Activated naive CD8-positive, alpha-beta T cell treated with anti-CD3 and anti-CD28 coated beads, Interleukin-2, amount 50 U/mL, for 24 hours (primary cell): ENCODE data around the gene LCE1C.

Experiments
- ATAC-seq: fragments of 150-1000 bp; cut with Tn5 transposase; one replicate; pipeline ENCODE4 v1.10.0; 2021
- DNase-seq: peaks from one replicate; pipeline ENCODE4 v3.0.0; 2021
- H3K27ac Mint-ChIP-seq: one replicate; pipeline ENCODE4 v1.8.0; 2021; ENCODE audit warnings: mild to moderate bottlenecking, mixed read lengths
- H3K27me3 Mint-ChIP-seq: one replicate; pipeline ENCODE4 v1.8.0; 2021; ENCODE audit warnings: mixed read lengths
- H3K36me3 Mint-ChIP-seq: one replicate; pipeline ENCODE4 v1.8.0; 2021; ENCODE audit warnings: low read depth, mixed read lengths
- H3K4me1 Mint-ChIP-seq: one replicate; pipeline ENCODE4 v1.8.0; 2021; ENCODE audit warnings: mixed read lengths
- H3K4me3 Mint-ChIP-seq: one replicate; pipeline ENCODE4 v1.8.0; 2021; ENCODE audit warnings: mild to moderate bottlenecking, moderate library complexity, mixed read lengths
- H3K9me3 Mint-ChIP-seq: one replicate; pipeline ENCODE4 v1.8.0; 2021; ENCODE audit warnings: mixed read lengths

The LCE1C gene

GRCh38 chr1:152806576-152806975, at the start of gene LCE1C:
LCE1C (minus strand) TSS chr1:152806651; CDS start chr1:152805478, 1,173 bp downstream.
- Mint-ChIP-seq H3K27me3 (peaks cover 10% of the 10 kb centered on the region), H3K27ac (no peak within 1 kb of the TSS), H3K4me1 (no peaks in the 10 kb centered on the region)

GRCh38 chr1:152855661-152856060, 49.2 kb upstream of the LCE1C start:
- DNase-seq: no peak
- no peak for ATAC-seq
- Mint-ChIP-seq H3K36me3 (no peaks in the 10 kb centered on the region), H3K9me3 (no peaks in the 10 kb centered on the region), H3K4me1 (no peaks in the 10 kb centered on the region), H3K27ac (no peak overlapping the region), H3K27me3 (peaks cover 8% of the 10 kb centered on the region), H3K4me3 (no peak overlapping the region)

More at GRCh38 chr1:152806576-152806975, at the start of gene LCE1C:
- Mint-ChIP-seq H3K4me3 (no peak within 1 kb of the TSS), H3K36me3 (no peaks in the 10 kb centered on the region), H3K9me3 (no peaks in the 10 kb centered on the region)
- ATAC-seq (no peak), DNase-seq (no peak)

GRCh38 chr1:152842556-152842955, 36.1 kb upstream of the LCE1C start, which contains the start of gene LCE6A:
LCE6A (plus strand) TSS chr1:152842856; CDS start chr1:152843521, 665 bp downstream.
- no peaks in the 10 kb centered on the region for H3K9me3 Mint-ChIP-seq
- H3K27ac Mint-ChIP-seq: no peak within 1 kb of the TSS
- peaks cover 5% of the 10 kb centered on the region for H3K27me3 Mint-ChIP-seq
- DNase-seq (no peak), ATAC-seq (no peak)
- no peak within 1 kb of the TSS for H3K4me3 Mint-ChIP-seq
- no peaks in the 10 kb centered on the region for H3K36me3 Mint-ChIP-seq
- H3K4me1 Mint-ChIP-seq: no peaks in the 10 kb centered on the region

GRCh38 chr1:152836870-152837269, 30.4 kb upstream of the LCE1C start:
- Mint-ChIP-seq H3K4me1 (no peaks in the 10 kb centered on the region), H3K27me3 (peaks cover 5% of the 10 kb centered on the region)

GRCh38 chr1:152827173-152827572, 20.7 kb upstream of the LCE1C start, which contains the start of gene LCE1A:
LCE1A (plus strand) TSS chr1:152827473; CDS start chr1:152827473, 0 bp downstream.
- H3K36me3 Mint-ChIP-seq: no peaks in the 10 kb centered on the region
- no peaks in the 10 kb centered on the region for H3K4me1 Mint-ChIP-seq
- H3K4me3 Mint-ChIP-seq: no peak within 1 kb of the TSS
- no peak for ATAC-seq
- no peak within 1 kb of the TSS for H3K27ac Mint-ChIP-seq
- H3K27me3 Mint-ChIP-seq: peaks cover 21% of the 10 kb centered on the region
- no peaks in the 10 kb centered on the region for H3K9me3 Mint-ChIP-seq
- no peak for DNase-seq

More at GRCh38 chr1:152836870-152837269, 30.4 kb upstream of the LCE1C start:
- no peak overlapping the region for H3K4me3 Mint-ChIP-seq
- no peak overlapping the region for H3K27ac Mint-ChIP-seq
- H3K36me3 Mint-ChIP-seq: no peaks in the 10 kb centered on the region
- no peaks in the 10 kb centered on the region for H3K9me3 Mint-ChIP-seq
- no peak for ATAC-seq
- DNase-seq: no peak

GRCh38 chr1:152824964-152825363, 18.5 kb upstream of the LCE1C start:
- no peak for DNase-seq
- Mint-ChIP-seq H3K36me3 (no peaks in the 10 kb centered on the region), H3K4me1 (no peaks in the 10 kb centered on the region), H3K27ac (no peak overlapping the region), H3K4me3 (no peak overlapping the region), H3K9me3 (no peaks in the 10 kb centered on the region), H3K27me3 (peaks cover 19% of the 10 kb centered on the region)
- ATAC-seq: no peak

GRCh38 chr1:152823294-152823693, 16.8 kb upstream of the LCE1C start:
- H3K4me3 Mint-ChIP-seq: no peak overlapping the region

GRCh38 chr1:152817309-152817708, 10.9 kb upstream of the LCE1C start:
- no peak for DNase-seq
- H3K27me3 Mint-ChIP-seq: no peaks in the 10 kb centered on the region
- no peaks in the 10 kb centered on the region for H3K9me3 Mint-ChIP-seq
- no peaks in the 10 kb centered on the region for H3K36me3 Mint-ChIP-seq
- H3K4me3 Mint-ChIP-seq: no peak overlapping the region
- no peaks in the 10 kb centered on the region for H3K4me1 Mint-ChIP-seq
- no peak for ATAC-seq
- H3K27ac Mint-ChIP-seq: no peak overlapping the region

More at GRCh38 chr1:152823294-152823693, 16.8 kb upstream of the LCE1C start:
- ATAC-seq (no peak), DNase-seq (no peak)
- H3K27me3 Mint-ChIP-seq: peaks cover 16% of the 10 kb centered on the region
- H3K36me3 Mint-ChIP-seq: no peaks in the 10 kb centered on the region
- H3K9me3 Mint-ChIP-seq: no peaks in the 10 kb centered on the region
- H3K27ac Mint-ChIP-seq: no peak overlapping the region
- no peaks in the 10 kb centered on the region for H3K4me1 Mint-ChIP-seq

GRCh38 chr1:152811671-152812070, 5.2 kb upstream of the LCE1C start, which contains the start of gene LCE1B:
LCE1B (plus strand) TSS chr1:152811971; CDS start chr1:152812447, 476 bp downstream.
- Mint-ChIP-seq H3K9me3 (no peaks in the 10 kb centered on the region), H3K27me3 (peaks cover 8% of the 10 kb centered on the region), H3K4me3 (no peak within 1 kb of the TSS), H3K27ac (no peak within 1 kb of the TSS), H3K36me3 (no peaks in the 10 kb centered on the region), H3K4me1 (no peaks in the 10 kb centered on the region)
- DNase-seq: no peak
- no peak for ATAC-seq

GRCh38 chr1:152811050-152811449, 4.6 kb upstream of the LCE1C start:
- Mint-ChIP-seq H3K27ac (no peak overlapping the region), H3K4me1 (no peaks in the 10 kb centered on the region), H3K27me3 (peaks cover 8% of the 10 kb centered on the region), H3K9me3 (no peaks in the 10 kb centered on the region), H3K36me3 (no peaks in the 10 kb centered on the region), H3K4me3 (no peak overlapping the region)
- ATAC-seq: no peak
- no peak for DNase-seq

GRCh38 chr1:152801333-152801732, 5.1 kb downstream of the LCE1C start:
- peaks cover 18% of the 10 kb centered on the region for H3K27me3 Mint-ChIP-seq
- no peak overlapping the region for H3K4me3 Mint-ChIP-seq
- no peaks in the 10 kb centered on the region for H3K9me3 Mint-ChIP-seq
- no peaks in the 10 kb centered on the region for H3K4me1 Mint-ChIP-seq
- no peaks in the 10 kb centered on the region for H3K36me3 Mint-ChIP-seq
- ATAC-seq (no peak), DNase-seq (no peak)
- no peak overlapping the region for H3K27ac Mint-ChIP-seq

GRCh38 chr1:152796421-152796820, 10.0 kb downstream of the LCE1C start, which contains the start of gene LCE1D:
LCE1D (plus strand) TSS chr1:152796721; CDS start chr1:152797795, 1,074 bp downstream.
- Mint-ChIP-seq H3K9me3 (no peaks in the 10 kb centered on the region), H3K27ac (no peak within 1 kb of the TSS), H3K27me3 (peaks cover 18% of the 10 kb centered on the region), H3K4me3 (no peak within 1 kb of the TSS), H3K4me1 (no peaks in the 10 kb centered on the region), H3K36me3 (no peaks in the 10 kb centered on the region)
- ATAC-seq: no peak
- DNase-seq: no peak

GRCh38 chr1:152795686-152796085, 10.8 kb downstream of the LCE1C start:
- Mint-ChIP-seq H3K27me3 (peaks cover 18% of the 10 kb centered on the region), H3K4me3 (no peak overlapping the region), H3K36me3 (no peaks in the 10 kb centered on the region), H3K4me1 (no peaks in the 10 kb centered on the region), H3K9me3 (no peaks in the 10 kb centered on the region), H3K27ac (no peak overlapping the region)
- ATAC-seq: no peak
- DNase-seq: no peak

GRCh38 chr1:152786077-152786476, 20.4 kb downstream of the LCE1C start, which contains the start of gene LCE1E:
LCE1E (plus strand) TSS chr1:152786257; CDS start chr1:152787300, 1,043 bp downstream.
- Mint-ChIP-seq H3K36me3 (no peaks in the 10 kb centered on the region), H3K4me3 (no peak within 1 kb of the TSS), H3K9me3 (no peaks in the 10 kb centered on the region), H3K27ac (no peak within 1 kb of the TSS), H3K27me3 (peaks cover 27% of the 10 kb centered on the region), H3K4me1 (no peaks in the 10 kb centered on the region)
- ATAC-seq (no peak), DNase-seq (no peak)

- Mint-ChIP-seq H3K27me3 (peaks cover 29% of the 10 kb centered on the region), H3K4me3 (no peak overlapping the region), H3K9me3 (no peaks in the 10 kb centered on the region), H3K27ac (no peak overlapping the region), H3K4me1 (no peaks in the 10 kb centered on the region), H3K36me3 (no peaks in the 10 kb centered on the region)
- ATAC-seq (no peak), DNase-seq (no peak)
Observed at GRCh38 chr1:152783095-152783494, 23.4 kb downstream of the LCE1C start.
